ENCODE results near the gene CYP4B1.

CYP4B1 gene

DNA sequence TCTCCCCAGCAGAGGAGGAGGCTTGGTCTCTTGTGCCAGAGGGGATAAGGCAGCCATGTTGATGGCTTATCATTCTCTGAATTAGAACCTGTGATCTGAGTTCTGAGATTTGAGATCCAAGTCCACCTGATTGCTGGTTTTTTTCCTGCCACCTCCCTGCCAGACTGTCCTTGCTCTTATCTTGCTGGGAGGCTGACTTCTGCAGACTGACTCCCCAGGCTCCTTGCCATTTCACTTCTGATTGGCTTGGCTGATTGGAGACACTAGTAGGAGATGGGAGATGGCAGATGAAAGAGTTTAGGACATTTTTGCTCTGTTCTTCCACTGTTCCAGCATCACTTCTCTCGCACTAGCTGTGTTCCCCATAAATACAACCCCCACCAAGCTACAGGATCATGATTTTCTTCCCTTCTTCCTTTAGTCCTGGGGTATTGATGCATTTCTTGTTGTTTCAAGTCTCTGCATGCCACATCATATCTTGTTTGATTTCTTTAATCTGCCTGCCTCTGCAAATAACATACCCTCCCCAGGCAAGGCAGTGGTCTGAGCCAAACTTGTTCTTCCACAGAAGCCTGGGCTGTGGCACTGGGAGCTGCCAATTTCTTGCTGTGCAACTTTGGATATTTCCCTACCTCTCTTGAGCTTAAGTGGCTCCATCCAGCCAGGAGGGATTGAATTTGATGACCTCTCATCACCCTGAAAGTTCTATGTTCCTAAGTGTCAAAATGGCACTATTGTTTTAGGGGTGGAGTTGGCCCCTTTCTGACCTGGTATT is 963 bp upstream of the CYP4B1 start:
- DNase-seq, result no peak

DNA sequence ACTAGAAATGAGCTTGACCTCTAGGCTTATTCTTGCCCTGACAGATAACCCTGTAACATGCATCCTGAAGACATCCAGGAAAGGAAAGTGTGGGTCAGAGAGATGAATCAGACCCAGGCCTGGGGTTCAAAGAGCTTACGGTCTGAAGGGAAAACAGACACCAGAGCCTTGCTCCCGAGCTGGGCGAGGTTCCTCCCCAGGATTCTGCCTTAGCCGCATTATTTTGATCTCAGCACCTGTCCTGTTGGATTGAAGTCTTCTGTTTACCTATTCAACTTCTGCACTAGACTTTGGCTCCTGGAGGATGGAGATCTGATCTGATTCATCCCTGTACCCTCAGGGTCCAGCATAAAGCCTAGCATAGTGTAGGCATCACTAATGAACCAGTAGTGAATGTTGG is 1.9 kb downstream of the CYP4B1 start:
- no peak for DNase-seq

DNA sequence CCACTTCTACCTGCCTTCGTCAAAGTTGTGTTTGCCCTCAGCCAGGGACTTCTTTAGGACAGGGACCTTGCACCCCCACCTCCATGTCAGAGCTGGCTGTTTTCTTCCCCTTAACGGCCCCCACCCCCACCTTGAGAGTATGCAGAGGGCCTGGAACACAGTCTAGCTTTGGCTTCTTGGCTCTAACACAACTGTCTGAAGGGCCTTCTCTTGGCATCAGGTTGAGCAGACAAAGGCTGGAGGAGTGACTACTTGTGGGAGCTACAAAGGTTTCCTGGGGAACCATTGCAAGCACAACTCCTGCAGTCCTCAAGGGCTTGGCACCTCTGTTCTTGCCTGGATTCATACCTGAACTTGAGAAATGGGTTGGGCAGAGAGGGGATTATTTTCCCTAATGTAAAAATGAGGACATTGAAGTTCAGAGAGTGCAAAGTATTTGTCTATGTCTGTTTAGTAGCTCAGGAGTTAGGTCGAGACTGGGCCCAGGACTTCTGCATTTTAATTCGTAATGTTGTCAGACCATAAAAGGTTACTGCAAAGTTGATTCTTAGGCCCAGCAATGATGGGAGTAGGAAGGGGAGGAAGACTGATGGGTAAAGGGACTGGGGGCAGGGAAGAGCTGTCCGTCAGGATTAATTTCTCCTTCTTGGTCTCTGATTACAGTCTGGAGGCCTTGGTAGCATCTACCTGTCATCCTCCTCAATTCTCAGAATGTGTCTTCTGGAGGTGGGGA is 2.6 kb downstream of the CYP4B1 start:
- no peak for DNase-seq

DNA sequence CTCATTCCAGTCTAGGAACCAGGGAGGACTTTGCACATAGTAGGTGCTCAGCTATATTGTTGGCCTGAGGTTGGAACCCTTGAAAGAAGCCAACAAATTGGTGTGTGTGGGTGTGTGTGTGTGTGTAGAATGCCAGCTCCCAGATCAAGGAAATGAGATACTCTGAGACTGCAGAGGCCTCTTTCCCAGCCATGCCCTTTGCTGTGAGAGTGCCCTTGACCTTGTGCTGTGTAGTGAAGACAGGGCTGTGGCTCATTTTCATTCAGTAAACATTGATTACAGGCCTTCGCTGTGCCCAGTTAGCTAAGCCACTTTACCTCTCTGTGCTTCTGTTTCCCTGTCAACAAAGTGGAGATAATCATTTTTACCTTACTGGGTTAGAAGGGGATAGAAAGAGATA is 3.2 kb downstream of the CYP4B1 start:
- no peak for DNase-seq

DNA sequence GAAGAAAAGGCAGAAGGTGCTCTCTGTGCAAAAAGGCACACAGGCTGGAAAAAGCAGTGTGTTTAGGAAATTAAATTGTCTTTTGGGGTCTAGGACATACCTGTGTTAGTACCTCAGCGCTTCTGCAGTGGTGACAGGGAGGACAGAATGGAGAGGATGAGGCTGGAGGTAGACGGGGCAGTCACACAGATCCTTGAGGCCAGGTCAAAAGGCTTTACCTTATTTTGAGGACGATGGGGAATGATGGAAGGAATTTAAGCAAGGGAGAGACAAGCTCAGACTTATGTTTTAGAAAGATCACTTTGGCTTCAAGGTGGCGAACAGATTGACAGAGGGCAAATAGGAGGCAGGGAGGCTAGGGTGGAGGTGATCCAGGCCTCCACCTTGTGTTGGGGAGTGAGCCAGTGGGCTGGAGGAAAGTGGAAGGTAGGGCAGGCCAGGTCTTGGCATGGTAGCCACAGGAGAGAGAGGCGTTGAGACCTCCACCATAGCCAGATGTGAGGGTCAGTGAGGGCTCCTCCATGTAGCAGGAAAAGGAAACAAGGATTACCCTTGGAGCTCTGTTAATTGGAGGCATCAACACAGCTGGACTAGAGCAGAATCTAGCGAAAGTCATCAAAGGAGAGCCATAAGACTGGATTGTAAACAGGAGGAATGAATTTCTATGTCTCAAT is 4.2 kb downstream of the CYP4B1 start:
- no peak for DNase-seq

DNA sequence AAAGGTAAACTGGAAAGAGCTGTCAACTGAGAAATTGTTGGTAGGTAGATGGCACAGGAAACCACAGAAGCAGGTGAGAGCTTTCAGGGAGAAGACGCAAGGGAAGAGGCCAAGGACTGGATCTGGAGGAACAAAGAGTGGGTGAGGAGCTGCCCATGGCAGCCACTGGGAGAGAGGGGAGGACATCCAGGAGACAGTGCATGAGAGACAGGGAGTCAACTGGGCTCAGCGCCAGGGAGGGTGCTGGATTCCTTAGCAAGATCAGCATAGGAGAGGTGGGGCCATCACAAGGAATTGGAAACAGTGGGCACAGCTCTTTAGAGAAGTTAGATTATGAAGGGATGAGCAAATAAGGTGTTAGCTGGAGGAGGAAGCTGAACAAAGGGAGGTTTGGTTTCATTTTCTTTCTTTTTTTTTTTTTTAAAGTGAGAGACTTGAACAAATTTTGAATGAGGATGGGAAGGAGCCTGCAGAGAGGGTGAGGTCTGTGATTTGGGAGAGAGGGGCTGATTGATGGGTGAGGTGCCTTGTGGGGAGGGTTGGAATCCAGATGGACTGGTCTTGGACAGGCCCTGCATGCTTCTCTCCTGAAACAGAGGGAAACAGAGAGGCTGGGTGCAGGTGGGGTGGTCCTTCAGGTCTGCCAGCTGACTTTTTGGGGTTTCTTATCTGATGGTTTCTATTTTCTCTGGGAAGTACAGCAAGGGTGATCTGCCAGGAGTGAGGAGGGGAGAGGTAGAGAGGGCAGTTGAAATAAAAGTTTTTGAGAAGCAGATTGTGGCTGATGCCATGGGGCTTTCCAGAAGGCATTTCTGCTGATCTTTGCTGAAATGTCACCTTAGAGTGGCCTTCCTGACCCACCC is 5.4 kb downstream of the CYP4B1 start:
- no peak for DNase-seq

DNA sequence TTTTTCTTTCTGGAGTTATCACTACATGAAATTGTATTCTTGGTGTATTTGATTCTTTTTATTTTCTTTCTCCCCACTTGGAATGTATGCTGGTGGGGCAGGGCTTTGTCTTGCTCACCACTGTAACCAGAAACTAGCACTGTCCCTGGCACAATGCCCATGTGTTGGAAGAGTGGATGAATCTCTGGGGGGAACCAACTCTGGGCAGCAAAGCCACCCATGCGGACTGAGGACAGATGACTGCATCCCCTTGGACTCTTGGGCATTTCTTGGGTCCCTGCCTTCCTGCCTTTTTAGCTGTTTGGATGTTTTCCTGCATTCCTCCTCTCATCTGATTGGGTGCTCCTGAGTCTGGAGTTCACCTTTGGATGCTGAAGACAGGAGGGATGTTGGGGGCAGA is 6.1 kb downstream of the CYP4B1 start:
- no peak for DNase-seq

DNA sequence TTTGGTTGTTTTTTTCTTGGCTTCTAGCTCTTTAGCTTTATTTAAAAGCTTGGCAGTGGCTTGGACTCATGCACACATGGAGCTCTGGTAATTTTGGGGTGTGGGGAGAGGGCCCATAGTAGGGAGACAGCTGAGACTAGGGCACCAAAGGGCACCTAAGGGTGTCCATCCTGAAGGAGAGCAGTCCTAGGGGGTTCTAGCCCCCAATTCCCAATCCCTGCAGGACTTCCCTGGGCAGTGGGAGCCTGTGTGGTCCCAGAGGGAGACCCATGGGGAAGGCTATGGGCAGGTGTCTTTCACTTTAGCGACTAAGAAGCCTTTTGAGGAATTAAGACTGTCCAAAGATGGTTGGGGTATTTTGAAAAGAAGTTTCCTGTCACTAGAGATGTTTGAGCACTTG is 6.9 kb downstream of the CYP4B1 start:
- DNase-seq, result no peak

DNA sequence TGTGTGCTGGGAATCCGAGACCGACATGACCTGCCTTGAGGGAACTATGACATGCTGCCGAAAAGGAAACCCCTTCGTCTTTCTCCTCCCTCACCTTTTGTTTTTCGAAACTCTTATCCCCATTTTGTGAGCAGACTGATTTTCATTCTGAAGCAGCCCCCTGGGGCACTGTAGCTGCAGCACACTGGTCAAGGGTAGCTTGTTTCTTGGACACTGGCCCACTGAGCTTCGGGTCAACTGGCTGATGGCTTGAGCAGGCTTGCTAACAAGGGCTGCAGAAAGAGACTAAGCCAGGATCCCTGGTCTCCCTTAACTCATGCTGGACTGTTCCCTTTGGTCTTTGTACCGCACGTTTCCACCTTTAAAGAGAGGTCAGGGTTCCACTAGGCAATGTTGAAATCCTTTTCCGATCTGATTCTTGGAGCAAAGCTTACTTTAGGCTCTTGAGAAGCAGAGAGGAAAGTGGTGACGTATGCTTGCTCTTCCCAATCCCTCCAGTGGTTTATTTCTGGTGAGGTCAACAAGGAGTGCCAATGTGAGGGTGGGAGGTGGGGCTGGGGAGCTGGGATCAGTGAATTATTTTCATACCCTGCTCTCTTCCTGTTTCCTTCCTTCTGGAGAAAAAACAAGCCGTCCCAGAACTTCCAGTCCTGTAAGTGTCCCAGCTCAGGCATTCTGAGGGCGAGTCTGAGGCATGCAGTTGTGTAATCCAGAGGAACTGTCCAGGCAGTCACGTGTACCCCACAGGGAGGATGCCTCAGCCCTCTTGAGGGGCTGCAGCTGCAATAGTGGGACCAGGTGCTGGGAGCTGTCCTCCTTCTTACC is 7.6 kb downstream of the CYP4B1 start:
- DNase-seq, result no peak

DNA sequence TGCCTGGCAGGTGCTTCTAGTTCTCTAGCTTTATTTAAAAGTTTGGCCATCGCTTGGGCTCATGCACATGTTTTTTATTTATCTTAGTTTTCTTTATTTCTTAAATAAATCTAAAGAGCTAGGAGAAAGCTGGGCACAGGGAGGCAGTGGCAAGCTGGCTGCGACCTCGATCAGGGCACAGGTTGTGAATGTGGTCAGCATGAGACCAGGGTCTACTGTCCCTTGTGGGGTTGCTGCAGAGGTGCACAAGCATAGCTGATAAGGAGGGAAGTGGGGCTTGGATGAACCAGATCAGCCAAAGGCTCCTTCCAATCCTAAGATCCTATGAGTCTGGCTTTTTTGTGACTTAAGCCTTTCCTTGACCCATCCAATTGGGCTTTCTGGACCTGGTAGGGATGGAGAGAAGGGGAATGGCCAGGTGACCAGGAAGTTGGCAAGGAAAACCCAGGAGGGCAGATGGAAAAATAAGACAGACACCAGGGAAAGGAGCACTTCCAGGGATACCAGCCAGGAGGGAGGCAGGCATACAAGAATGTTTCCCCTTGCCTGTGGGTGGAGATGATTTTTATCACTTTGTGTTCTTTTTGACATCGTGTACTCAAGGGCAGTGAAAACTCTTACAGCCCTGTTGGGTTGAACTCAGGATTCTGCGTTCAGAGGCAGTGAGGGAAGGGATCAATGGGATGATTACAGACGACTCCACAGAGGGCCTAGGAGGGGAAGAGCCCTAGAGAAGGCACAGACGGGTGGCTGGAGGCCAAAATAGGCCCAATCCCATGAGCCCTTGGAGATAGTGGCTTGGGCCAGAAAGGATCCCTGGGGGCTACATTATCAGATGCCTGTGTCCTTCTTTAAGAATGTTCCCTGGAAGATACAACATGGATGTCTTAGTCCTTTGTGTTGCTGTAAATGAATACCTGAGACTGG is 8.5 kb downstream of the CYP4B1 start:
- no peak for DNase-seq

DNA sequence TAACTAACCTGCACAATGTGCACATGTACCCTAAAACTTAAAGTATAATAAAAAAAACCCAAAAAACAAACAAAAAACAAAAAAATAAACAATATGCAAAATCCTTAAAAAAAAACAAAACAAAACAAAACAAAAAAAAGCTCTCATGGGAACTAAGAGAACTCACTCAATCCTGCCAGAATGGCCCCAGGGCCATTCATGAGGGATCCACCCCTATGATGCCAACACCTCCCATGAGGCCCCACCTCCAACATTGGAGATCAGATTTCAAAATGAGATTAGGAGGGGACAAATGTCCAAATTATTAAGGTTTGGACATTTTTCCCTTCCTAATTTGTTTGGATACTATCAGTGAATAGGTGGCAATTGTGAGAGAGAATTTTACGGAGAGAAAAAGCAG is 10.2 kb downstream of the CYP4B1 start:
- no peak for DNase-seq

DNA sequence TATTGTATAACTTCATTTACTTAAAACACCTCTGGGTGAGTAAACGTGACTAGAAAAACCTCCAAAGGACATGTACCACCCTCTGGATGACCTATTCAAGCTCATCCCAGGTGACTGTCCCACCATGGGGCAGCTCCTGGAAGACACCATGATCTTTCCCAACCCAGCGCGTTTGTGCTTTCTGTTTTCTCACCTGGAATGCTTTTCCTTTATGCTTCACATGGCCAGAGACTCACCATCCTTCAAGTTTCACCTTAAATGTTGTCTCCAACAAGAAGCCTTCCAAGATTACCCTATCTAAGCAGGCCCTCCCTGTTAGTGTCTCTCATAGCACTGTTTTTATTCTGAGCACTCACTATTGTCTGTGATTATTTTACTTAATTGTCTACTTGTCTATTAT is 11.1 kb downstream of the CYP4B1 start:
- no peak for DNase-seq

DNA sequence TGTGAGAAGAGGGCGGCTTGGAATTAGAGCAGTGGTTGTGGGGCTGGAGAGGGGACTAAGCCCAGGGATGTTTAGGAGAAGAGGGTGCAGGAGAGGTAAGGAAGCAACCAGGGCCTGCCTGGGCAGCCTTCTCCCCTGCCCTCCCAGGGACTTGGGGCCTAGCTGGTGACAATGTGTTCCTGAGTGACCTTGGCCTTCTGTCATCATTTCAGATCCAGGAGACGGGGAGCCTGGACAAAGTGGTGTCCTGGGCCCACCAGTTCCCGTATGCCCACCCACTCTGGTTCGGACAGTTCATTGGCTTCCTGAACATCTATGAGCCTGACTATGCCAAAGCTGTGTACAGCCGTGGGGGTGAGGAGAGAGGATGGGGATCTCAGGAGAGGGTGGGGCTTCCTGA is 11.8 kb downstream of the CYP4B1 start:
- DNase-seq, result no peak

DNA sequence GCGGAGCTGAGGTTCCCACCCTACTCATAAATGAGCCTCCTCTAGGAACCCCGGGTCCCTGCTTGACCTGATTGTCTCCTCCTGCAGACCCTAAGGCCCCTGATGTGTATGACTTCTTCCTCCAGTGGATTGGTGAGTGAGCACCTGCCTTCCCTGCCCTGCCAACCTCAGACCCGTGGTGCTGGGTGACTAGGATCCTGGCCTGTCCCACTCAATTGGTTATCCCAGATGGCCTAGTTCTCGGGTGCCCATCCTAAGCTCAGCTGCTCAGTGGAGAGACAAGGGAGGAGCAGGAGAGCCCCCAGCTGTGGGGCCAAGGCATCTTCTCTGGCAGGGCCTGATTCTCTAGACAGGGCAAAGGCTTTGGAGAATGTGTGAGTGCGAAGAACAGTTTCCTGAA is 12.2 kb downstream of the CYP4B1 start:
- no peak for DNase-seq

DNA sequence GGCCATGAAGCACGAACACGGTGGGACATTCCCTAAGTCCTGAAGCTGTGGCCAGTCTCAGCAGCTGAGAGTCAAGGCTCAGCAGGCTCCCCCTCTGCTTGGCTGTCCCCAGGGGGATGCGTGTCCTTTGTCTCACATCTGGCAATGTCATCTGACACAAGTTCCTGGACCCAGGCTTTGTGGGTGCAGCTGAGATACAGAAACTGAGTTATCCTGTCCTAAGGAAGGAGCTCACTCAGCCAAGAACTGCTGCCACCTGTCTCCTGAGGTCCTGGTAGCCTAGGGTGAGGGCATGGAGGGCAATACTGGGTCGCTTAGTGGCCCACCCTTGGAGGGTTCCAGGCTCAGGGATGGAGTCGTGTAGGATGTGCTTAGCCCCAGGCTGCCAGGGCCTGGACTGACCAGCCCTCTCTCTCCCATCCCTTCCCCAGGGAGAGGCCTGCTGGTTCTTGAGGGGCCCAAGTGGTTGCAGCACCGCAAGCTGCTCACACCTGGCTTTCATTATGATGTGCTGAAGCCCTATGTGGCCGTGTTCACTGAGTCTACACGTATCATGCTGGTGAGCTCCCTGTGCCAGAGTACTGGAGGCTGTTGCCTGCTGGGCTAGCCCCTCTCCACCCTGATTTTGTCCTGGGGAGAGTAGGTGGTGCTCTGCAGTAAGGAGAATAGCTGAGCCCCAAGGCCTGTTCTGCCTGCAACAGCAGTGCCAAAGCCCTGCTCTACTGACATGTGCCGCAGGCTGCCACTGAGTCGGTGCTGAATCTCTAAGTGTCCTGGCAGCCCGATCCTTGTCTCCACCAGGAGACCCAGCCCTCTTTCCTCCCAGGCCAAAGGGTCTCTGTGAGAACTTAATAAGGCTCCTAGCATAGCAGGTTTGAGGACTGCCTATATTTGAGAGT is 13.5 kb downstream of the CYP4B1 start:
- DNase-seq, result no peak

DNA sequence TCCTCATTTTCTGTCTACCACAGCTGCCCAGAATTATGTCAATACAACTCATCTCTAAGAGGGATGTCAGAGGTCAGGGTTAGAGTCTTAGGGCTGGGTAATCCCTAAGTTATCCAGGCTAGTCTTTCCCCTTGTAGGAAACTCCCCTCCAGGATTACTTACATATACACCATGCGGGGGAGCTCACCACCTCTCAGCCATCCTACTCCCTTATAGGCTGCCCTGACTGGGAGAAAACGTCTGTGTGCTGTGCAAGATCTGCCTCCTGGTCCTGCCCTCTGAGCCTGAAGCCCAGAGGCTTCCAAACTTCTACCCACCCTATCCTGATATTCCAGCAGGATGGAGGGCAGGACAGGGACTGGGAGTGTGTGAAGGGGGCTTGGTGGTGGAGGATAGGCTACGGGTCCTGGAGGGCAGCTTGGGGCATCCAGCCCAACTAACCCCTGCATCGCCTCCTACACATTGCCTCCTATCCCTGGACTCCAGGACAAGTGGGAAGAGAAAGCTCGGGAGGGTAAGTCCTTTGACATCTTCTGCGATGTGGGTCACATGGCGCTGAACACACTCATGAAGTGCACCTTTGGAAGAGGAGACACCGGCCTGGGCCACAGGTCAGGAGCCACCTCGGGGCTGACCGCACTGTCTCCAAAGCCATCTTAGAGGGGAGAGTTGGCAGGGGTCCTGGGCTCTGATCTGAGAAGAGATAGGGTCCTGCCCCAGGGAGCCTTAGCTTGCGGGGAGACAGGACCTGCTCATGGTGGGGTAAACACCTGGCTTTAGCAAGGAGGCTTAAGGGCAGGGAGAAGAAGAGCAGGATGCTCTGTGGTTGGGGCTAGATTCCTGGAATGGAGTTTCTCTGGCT is 14.4 kb downstream of the CYP4B1 start:
- no peak for DNase-seq

DNA sequence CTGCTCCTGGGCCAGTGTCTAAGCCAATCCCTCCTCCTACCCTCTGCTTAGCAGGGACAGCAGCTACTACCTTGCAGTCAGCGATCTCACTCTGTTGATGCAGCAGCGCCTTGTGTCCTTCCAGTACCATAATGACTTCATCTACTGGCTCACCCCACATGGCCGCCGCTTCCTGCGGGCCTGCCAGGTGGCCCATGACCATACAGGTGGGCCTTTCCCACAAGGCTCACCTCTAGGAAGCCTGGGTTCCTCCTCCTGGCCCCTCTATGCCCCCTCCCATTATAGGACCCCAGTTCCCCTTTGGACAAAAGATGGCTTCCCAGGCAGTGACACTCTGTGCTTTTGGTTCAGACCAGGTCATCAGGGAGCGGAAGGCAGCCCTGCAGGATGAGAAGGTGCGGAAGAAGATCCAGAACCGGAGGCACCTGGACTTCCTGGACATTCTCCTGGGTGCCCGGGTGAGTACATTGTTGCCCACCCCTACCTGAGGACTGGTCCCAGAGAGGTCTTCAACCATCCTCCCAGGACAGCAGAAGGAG is 15.1 kb downstream of the CYP4B1 start:
- no peak for DNase-seq

DNA sequence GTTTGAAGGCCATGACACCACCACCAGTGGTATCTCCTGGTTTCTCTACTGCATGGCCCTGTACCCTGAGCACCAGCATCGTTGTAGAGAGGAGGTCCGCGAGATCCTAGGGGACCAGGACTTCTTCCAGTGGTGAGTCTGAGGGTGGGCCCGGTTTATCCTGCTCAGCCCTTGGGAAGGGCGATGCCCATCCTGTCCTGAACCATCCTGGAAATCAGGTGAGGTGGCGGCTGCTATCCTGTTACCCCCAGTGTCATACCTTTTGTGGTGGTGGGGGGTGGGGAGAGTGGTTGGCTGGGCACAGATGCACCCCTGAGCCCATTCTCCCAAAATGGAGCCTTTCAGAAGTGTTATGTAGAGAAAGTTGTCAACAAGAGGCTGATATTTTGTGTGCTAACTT is 16.3 kb downstream of the CYP4B1 start:
- DNase-seq, result no peak

DNA sequence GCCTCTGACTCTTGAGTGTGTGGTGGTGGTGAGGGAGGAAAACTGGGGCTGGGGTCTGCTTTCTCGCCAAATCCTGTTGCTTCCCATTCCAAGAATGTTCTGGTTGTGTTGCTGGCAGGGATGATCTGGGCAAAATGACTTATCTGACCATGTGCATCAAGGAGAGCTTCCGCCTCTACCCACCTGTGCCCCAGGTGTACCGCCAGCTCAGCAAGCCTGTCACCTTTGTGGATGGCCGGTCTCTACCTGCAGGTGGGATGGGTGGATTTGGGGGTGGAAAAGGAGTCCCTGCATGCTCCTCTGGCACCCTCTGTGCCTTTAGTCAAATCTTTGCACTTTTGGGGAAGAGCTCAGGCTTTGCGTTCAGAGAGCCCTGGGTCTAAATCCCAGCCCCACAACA is 18.1 kb downstream of the CYP4B1 start:
- no peak for DNase-seq

Measured in NCI-H1436 (cell line).